Suppressor macrophage treated with lipopolysaccharide for 4 hours (primary cell): ENCODE results near the gene DPAGT1.

Experiments
- DNase-seq: peaks from one replicate; pipeline ENCODE4 v3.0.0-alpha.2; 2020

The DPAGT1 gene

DNA sequence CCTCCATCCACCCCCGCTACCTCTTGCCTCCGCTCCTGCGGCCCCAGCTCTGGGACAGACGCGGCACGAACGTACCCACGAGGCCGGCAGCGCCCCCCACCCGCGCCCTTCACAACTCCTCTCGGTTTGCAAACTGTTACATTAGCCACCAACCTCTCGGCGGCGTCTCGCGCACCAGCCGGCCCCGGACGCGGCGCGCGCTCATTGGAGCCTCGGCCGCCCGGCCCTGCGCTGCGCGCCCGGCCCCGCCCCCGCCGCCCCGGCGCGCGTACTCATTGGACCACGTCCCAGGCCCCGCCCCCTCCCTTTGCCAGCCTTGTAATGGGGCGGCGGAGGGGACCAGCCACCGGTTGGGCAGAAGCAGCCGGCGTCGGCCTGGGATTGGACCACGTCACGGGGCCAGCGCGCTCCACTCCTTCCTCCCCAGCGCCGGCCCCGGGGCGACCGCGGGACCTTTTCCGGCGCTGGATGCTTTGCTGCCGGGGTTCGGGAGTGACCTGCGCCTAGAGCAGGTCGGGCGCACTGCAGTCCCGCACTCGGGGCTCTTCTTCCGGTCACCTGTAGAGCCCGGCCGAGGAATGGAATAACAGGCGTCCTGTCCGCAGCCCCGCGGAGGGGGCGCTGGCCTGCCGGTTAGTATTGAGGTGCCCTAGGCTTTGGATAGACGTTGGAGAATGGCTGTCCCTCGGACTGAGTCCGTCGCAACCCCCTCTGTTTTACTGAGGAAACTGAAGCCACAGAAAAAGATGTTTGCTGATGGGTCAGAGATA, 44.5 kb downstream of the DPAGT1 start, which contains the start of gene HYOU1:
TSS of gene HYOU1 (minus strand) at position 206 of the 770 bp plus-strand sequence. CDS start 1,045 bp downstream, outside the sequence.
- DNase-seq, result peak; percentile 99

DNA sequence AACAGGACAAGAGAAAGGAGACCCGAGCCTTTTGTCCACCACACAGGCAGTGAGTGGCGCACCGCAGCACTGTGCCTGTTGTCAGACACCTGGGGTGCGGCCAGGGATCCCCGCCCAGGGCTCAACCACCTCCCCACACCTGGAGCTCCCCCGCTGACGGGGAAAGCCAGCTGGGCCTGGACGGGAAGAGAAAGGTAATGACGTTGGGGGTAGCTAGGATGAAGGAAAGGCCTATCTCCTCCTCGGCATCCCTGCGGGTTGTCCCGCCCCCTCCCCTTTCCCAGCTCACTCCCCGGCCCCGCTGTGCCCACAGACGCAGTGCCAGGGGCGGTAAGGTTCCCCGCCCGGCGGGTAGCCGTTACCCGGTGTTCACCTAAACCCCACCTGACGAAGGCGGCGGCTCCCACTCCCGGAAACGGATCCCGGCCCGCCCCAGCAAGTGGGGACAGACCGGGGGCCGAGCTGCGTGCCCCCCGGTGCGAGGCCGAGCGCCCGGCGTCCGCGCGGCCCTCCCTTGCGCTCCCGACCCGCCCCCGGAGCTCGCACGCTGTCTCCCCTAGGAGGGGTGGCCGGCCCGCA, 45.1 kb downstream of the DPAGT1 start:
- peak; percentile 11 for DNase-seq

DNA sequence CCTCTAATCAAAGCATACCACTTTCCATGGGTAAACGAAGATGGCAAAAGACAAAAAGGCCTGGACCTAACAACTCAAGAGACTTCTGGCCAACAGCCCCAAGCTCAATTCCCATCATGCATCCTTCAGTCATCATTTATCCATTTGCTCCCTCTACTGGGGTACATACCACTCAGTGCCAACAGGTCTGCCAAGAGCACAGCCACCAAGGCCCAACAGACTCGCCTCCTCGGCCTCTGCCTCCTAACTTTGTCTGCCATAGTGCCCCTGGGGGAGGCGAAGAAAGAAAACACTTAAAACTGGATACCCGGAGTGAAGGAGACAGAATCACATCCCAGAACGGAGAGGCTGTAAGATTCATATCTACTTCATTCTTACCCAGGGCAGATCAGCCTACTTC, 45.8 kb downstream of the DPAGT1 start:
- peak; percentile 30 for DNase-seq

DNA sequence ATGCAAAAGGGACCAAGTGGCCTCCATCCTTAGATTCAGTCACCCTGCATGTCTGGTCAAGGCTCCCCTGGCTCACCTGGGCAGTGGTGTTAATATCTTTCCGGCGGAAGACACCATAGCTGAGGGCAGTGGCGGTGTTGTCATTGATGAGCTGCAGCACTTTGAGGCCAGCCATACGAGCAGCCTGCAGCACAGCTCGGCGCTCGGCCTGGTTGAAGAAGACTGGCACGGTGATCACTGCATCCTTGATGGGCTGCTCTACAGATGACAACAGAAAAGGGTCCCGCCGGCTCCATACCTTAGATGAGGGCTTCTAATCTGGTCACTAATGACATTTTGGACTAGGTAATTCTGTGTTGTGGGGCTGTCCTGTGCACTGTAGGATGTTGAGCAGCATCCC, 47.2 kb downstream of the DPAGT1 start:
- no peak for DNase-seq

DNA sequence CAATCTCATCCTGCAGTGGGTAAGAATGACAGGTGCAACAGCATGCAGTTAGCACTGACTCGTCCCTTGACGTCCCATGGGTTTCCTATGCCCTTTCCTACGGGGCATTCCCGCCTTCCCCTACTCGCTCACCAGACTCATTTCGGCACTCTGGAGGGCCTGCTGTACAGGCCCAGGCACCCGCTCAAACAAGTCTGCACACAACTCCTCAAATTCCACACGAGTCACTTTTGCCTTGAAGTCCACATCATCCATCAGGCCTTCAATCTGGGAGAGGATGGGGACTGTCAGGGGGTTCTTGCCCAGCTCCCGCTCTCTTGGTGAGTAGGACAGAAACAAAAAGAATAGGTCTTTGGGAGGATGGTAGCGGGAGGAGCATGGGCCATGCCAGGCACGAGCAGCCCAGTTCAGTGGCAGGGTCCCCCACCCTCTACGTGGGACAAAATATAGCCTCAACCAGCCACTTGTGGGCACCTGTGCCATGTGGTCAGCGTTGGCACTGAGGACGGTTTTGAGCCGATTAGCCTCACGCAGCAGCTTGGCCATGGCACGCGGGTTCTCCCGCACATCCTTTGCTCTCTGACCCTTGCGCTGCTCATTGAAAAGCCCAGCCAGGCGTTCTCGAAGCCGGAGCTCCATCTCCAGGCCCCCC, 49.4 kb downstream of the DPAGT1 start:
- DNase-seq, result no peak

DNA sequence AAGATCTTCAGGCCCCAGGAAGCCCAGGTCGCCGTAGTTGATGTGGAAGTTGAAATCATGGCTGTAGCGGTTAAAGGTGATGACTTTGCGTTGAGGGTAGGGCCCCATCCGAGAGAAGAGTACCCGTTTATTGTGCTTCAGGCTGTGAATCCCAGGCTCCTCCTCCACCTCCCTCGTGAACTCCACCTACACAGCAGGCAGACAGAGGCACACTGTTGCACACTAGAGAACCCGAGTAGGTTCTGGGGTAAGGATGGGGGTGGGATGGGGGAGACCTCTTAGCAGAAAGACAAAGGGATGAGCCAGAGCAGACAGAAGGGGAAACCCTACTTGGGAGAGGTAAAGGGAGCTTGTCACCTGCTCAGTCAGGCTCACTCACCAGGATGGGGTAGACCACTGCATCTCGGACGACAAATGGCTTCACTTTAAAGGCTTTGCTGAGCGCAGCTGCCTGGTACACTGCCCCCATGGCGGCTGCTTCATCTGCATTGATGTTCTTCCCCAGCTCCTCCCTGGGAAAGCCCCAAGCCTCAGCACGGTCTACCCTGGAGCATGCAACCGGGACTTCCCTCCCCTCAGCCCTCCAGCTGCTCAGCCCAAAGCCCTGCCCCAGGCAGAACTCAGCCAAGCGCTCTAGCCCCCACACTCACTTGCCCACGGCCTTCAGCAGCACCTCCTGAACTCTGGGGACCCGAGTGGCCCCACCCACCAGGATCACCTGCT, 50.1 kb downstream of the DPAGT1 start:
- DNase-seq, result no peak

DNA sequence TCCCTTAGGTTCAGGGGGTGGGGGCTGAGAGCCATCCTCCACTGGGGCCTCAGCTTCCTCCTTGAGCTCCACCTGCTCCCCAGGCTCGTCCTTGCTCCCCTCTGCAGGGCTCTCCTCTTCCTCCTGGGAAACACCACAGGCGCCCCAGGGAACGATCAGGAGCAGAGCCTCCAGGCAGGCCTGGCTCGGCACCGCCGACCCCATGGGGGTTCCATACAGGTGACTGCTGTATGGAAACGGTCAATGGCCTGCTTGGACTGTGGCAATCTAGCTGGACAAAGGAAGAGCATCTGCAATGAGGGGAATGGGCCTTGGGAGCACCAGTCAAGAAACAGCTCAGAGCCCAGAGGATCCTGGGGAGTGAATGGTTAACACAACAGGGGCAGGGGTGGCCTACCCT, 52.6 kb downstream of the DPAGT1 start:
- DNase-seq, result no peak

DNA sequence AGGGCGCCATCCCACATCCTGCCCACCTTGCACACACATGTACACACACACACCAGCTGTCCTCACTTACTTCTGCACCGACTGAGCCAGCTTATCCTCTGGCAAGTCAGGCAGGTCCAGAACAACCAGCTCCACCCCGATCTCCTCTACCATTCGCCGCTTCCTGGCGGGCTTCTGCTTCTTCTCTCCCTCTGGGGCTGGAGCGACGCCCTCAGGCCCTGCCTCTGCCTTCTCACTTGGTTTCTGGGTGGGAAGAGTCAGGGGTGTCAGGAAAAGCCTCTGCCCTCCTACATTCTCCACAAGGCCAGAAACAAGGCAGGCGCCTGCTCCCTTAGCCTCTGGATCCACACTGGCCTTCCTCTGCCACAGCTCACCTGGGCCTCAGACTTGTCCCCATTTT, 53.0 kb downstream of the DPAGT1 start:
- DNase-seq, result no peak

DNA sequence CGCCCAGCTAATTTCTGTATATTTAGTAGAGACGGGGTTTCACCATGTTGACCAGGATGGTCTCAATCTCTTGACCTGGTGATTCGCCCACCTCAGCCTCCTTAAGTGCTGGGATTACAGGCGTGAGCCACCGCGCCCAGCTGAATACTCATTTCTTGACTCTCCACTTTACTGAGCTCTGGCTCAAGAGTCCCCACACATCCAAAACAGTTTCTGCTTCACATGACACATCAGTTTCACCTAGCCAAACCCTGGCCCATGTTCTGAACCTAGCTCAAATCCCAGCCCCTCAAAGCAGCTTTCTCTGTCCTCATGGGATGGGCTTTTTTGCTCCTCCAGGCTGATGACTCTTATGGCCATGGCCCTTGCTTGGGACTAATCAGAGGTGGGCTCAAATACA, 54.4 kb downstream of the DPAGT1 start:
- DNase-seq, result no peak
